Bone marrow (tissue), 2 donors: Measurements from ENCODE around the gene RBKS.

Experiments
- DNase-seq, 2 donors: peaks; one replicate each; lab custom pipeline; 2025; lab: John Stamatoyannopoulos, UW

The RBKS gene

DNA sequence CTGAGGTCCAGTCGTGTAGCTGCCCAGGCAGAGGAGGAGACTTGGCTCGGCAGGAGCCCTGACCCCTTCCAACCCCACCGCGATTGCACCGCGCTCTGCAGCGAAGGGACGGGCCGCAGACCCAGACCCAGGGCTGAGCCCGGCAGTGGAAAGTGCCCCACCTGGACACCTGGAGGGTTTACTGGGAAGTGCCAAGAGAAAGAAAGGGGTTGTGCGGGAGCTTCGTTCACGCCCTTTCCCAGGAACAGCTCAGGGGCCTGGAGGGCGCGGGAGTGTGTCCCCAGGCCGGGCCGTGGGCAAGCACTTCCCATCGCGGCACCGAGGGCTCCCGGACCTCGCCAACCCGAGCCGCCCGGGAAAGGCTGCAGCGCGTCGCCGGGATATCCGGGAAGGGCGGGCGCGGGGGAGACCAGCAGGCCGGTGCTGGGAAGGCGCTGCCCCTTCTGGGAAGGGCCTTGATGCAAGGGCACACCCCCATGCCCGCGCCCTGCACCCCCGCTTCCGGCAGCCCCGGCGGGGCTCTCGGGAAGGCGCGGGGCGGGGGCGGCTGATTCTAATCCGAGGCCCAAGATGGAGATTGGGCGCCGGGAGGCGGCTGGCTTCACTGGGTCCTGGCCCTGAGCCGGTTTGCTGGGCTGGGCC, 154.8 kb downstream of the RBKS start:
- DNase-seq, result no peak

DNA sequence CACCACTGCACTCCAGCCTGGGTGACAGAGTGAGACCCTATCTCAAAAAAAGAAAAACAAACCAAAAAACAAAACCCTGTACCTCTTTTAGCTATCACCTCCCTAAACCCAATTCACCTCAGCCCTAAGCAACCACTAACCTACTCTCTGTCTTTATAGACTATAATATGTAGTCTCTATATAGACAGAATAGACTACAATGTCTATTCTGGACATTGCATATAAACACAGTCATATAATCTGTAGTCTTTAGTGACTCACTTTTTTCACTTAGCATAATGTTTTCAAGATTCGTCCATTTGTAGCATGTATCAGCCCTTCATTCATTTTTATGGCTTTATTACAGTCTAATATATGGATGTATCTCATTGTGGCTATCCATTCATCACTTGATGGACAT, 155.9 kb downstream of the RBKS start:
- no peak for DNase-seq
